IMR-90 (cell line): Measurements from ENCODE around the gene TCL1A. TPM values are rescaled to one million over a fixed set of nuclear protein-coding genes. Genes with fewer than 3 reads are reported as not detected.

Source experiments
- ATAC-seq: fragments of 200-7000 bp; cut with Tn5 transposase; 2 replicates; pipeline ENCODE4 v1.9.1; 2020; ENCODE audit warnings: low read depth, mild to moderate bottlenecking, moderate library complexity
- BruUV-seq: library from RNA; stranded (reverse); fragments of 400-500 nt; replicated peaks from 2 replicates; lab custom pipeline; 2021; lab: Mats Ljungman, UMichigan
- CTCF ChIA-PET: fragments of 300-600 bp; formaldehyde crosslinking; extraction: SDS; loops from one replicate; lab custom pipeline; 2021; ENCODE audit warnings: antibody characterized with exemption; lab: Yijun Ruan, JAX
- POLR2A ChIA-PET: fragments of 300-600 bp; sonication (Branson Sonifier 250); formaldehyde crosslinking; loops from one replicate; lab custom pipeline; 2022; ENCODE audit warnings: antibody characterized with exemption; ENCODE audit not compliant: unreplicated experiment; lab: Charles Lee
- DNase-seq: peaks from one replicate; pipeline ENCODE4 v3.0.0; 2013
- H2AFZ ChIP-seq: replicated peaks from 2 replicates; pipeline ENCODE3; 2013; ENCODE audit warnings: low read length, mild to moderate bottlenecking; ENCODE audit not compliant: poor library complexity
- H2AK5ac ChIP-seq: 2 replicates; pipeline ENCODE4 v1.6.1; 2013; ENCODE audit warnings: low read depth, low read length, inconsistent platforms
- H2AK9ac ChIP-seq: replicated peaks from 2 replicates; pipeline ENCODE3; 2013; ENCODE audit warnings: mild to moderate bottlenecking, low read depth, low read length, moderate library complexity; ENCODE audit not compliant: poor library complexity
- H2BK120ac ChIP-seq: 2 replicates; pipeline ENCODE4 v1.6.1; 2013; ENCODE audit warnings: low read depth, low read length, inconsistent platforms
- H2BK15ac ChIP-seq: 3 replicates; pipeline ENCODE4 v1.6.1; 2013; ENCODE audit warnings: low read depth, low read length, inconsistent platforms
- H2BK20ac ChIP-seq: 2 replicates; pipeline ENCODE4 v1.6.1; 2013; ENCODE audit warnings: low read depth, mild to moderate bottlenecking, inconsistent platforms, low read length, moderate library complexity
- H2BK5ac ChIP-seq: 2 replicates; pipeline ENCODE4 v1.6.1; 2013; ENCODE audit warnings: mild to moderate bottlenecking, low read depth, low read length, inconsistent platforms; ENCODE audit not compliant: poor library complexity, severe bottlenecking
- H3K14ac ChIP-seq: replicated peaks from 2 replicates; pipeline ENCODE4 v1.6.1; 2013; ENCODE audit warnings: low read depth, low read length, inconsistent platforms
- H3K18ac ChIP-seq: 2 replicates; pipeline ENCODE4 v1.6.1; 2013; ENCODE audit warnings: low read depth, low read length, control low read depth
- H3K23ac ChIP-seq: 2 replicates; pipeline ENCODE4 v1.6.1; 2013; ENCODE audit warnings: low read depth, low read length, inconsistent platforms
- H3K27ac ChIP-seq: 2 replicates; pipeline ENCODE4 v1.5.1; 2013; ENCODE audit warnings: mild to moderate bottlenecking, control low read depth, low read length; ENCODE audit not compliant: insufficient read depth
- H3K27me3 ChIP-seq: 2 replicates; pipeline ENCODE4 v1.6.1; 2013; ENCODE audit warnings: low read length; ENCODE audit not compliant: control insufficient read depth, insufficient read depth
- H3K36me3 ChIP-seq: 2 replicates; pipeline ENCODE4 v1.6.1; 2013; ENCODE audit warnings: low read length, mixed read lengths; ENCODE audit not compliant: control insufficient read depth, insufficient read depth
- H3K4ac ChIP-seq: 2 replicates; pipeline ENCODE4 v1.6.1; 2013; ENCODE audit warnings: low read depth, low read length, inconsistent platforms
- H3K4me1 ChIP-seq: 2 replicates; pipeline ENCODE4 v1.6.1; 2013; ENCODE audit warnings: low read length, mixed read lengths; ENCODE audit not compliant: control insufficient read depth, insufficient read depth
- H3K4me2 ChIP-seq: 2 replicates; pipeline ENCODE4 v1.6.1; 2013; ENCODE audit warnings: low read depth, mild to moderate bottlenecking, control low read depth, low read length, moderate library complexity
- H3K4me3 ChIP-seq: 2 replicates; pipeline ENCODE4 v1.5.1; 2013; ENCODE audit warnings: low read depth, mild to moderate bottlenecking, control low read depth, low read length, moderate library complexity; ENCODE audit not compliant: insufficient read depth
- H3K56ac ChIP-seq: 2 replicates; pipeline ENCODE4 v1.6.1; 2013; ENCODE audit warnings: low read length, inconsistent platforms; ENCODE audit not compliant: insufficient read depth; ENCODE audit errors: extremely low read depth
- H3K79me1 ChIP-seq, 2 experiments: 2 replicates each; pipeline ENCODE4 v1.6.1; 2013; ENCODE audit warnings: low read length in 2 of 2, inconsistent platforms in 1 of 2, low read depth in 1 of 2
- H3K9ac ChIP-seq: 2 replicates; pipeline ENCODE4 v1.6.1; 2013; ENCODE audit warnings: low read depth, low read length, control low read depth
- H3K9me1 ChIP-seq: 2 replicates; pipeline ENCODE4 v1.6.1; 2013; ENCODE audit warnings: low read length, inconsistent platforms; ENCODE audit not compliant: insufficient read depth
- H3K9me3 ChIP-seq: 2 replicates; pipeline ENCODE4 v1.6.1; 2013; ENCODE audit warnings: low read length; ENCODE audit not compliant: control insufficient read depth, insufficient read depth
- H4K20me1 ChIP-seq: 2 replicates; pipeline ENCODE4 v1.6.1; 2013; ENCODE audit warnings: low read length, inconsistent platforms; ENCODE audit not compliant: insufficient read depth
- H4K5ac ChIP-seq: 2 replicates; pipeline ENCODE4 v1.6.1; 2013; ENCODE audit warnings: mild to moderate bottlenecking, low read depth, low read length, control low read depth
- H4K8ac ChIP-seq, 2 experiments: 2 replicates each; pipeline ENCODE4 v1.6.1; 2013; ENCODE audit warnings: low read depth in 2 of 2, low read length in 2 of 2, control low read depth in 1 of 2, inconsistent platforms in 1 of 2
- H4K91ac ChIP-seq: 2 replicates; pipeline ENCODE4 v1.6.1; 2013; ENCODE audit warnings: low read depth, low read length, inconsistent platforms; ENCODE audit not compliant: insufficient read depth
- BHLHE40 ChIP-seq: fragments of 150-350 bp; IDR thresholded peaks from 2 replicates; pipeline ENCODE4 v1.6.1; 2016; ENCODE audit warnings: mild to moderate bottlenecking, low read depth, low read length
- FOS ChIP-seq: fragments of 150-350 bp; IDR thresholded peaks from 2 replicates; pipeline ENCODE4 v1.6.1; 2016; ENCODE audit warnings: low read depth, low read length
- MAFK ChIP-seq: IDR thresholded peaks from 2 replicates; pipeline ENCODE4 v1.6.1; 2012; ENCODE audit warnings: low read depth, low read length, improper control_type of control experiment
- MAZ ChIP-seq: IDR thresholded peaks from 2 replicates; pipeline ENCODE4 v1.6.1; 2012; ENCODE audit warnings: low read depth, mild to moderate bottlenecking, low read length, improper control_type of control experiment, moderate library complexity, borderline replicate concordance
- MXI1 ChIP-seq: IDR thresholded peaks from 2 replicates; pipeline ENCODE4 v1.6.1; 2012; ENCODE audit warnings: low read depth, mild to moderate bottlenecking, low read length, moderate library complexity, borderline replicate concordance
- NFE2L2 ChIP-seq: fragments of 150-350 bp; IDR thresholded peaks from 2 replicates; pipeline ENCODE4 v1.6.1; 2016; ENCODE audit warnings: low read depth, mild to moderate bottlenecking, low read length
- POLR2A ChIP-seq: IDR thresholded peaks from 2 replicates; pipeline ENCODE4 v1.6.1; 2012; ENCODE audit warnings: mild to moderate bottlenecking, low read depth, low read length
- RAD21 ChIP-seq: IDR thresholded peaks from 2 replicates; pipeline ENCODE4 v1.6.1; 2012; ENCODE audit warnings: low read length, improper control_type of control experiment
- RCOR1 ChIP-seq: IDR thresholded peaks from 2 replicates; pipeline ENCODE4 v1.6.1; 2012; ENCODE audit warnings: mild to moderate bottlenecking, low read length, improper control_type of control experiment; ENCODE audit not compliant: insufficient replicate concordance
- RFX5 ChIP-seq: IDR thresholded peaks from 2 replicates; pipeline ENCODE4 v1.8.0; 2012; ENCODE audit warnings: low read depth, mild to moderate bottlenecking, low read length, moderate library complexity
- SMC3 ChIP-seq: fragments of 150-350 bp; IDR thresholded peaks from 2 replicates; pipeline ENCODE4 v1.6.1; 2016; ENCODE audit warnings: low read depth, mild to moderate bottlenecking, antibody characterized with exemption, low read length, moderate library complexity
- WGBS, 2 experiments: methylation state at CpG; one replicate each; pipeline versions ENCODE4 v1.1.5 to v1.1.7; 2013; ENCODE audit warnings: missing lambda C conversion rate in 2 of 2; ENCODE audit not compliant: insufficient read length in 1 of 2; ENCODE audit errors: extremely low coverage in 2 of 2; 5-methylcytosine and 5-hydroxymethylcytosine counted together
- dilution Hi-C: fragments of 300-500 bp; cut with HindIII; formaldehyde crosslinking; loops from one replicate; pipeline ENCODE4 v1.14.3; 2018; ENCODE audit warnings: low sequenced_read_pairs; ENCODE audit not compliant: unreplicated experiment
- in situ Hi-C: fragments of 300-500 bp; cut with MboI; formaldehyde crosslinking; loops from 3 replicates; pipeline ENCODE4 v1.14.3; 2019; ENCODE audit warnings: low sequenced_read_pairs, inconsistent platforms, mixed read lengths
- intact Hi-C: fragments of 100-400 bp; cut with micrococcal nuclease; formaldehyde crosslinking; loops from 2 replicates; pipeline ENCODE4 v1.10.0; 2022
- polyA plus RNA-seq, 3 experiments: library from polyadenylated mRNA; depleted of rRNA; stranded (reverse); fragments of >200 nt; gene quantifications; 2 replicates each; pipeline ENCODE4 v1.2.3, GENCODE V29; 2012; ENCODE audit warnings: low replicate concordance in 1 of 3
- total RNA-seq: library from RNA; depleted of rRNA; stranded (reverse); fragments of >200 nt; gene quantifications from 2 replicates; pipeline ENCODE4 v1.2.3, GENCODE V29; 2012
- TF ChIP-seq, protein P1 (sequence below): fragments of 150-350 bp; IDR thresholded peaks from 2 replicates; pipeline ENCODE4 v1.6.1; 2016; ENCODE audit warnings: low read depth, mild to moderate bottlenecking, low read length, moderate library complexity, borderline replicate concordance
- TF ChIP-seq, protein P2 (sequence below): fragments of 150-350 bp; IDR thresholded peaks from 2 replicates; pipeline ENCODE4 v1.6.1; 2017; ENCODE audit warnings: mild to moderate bottlenecking, antibody characterized with exemption, low read length, low read depth
- TF ChIP-seq, protein P3 (sequence below): conservative IDR thresholded peaks from 2 replicates; pipeline ENCODE4 v1.5.1; 2012; ENCODE audit warnings: mild to moderate bottlenecking, low read depth, low read length, improper control_type of control experiment

The TCL1A gene
- total and polyA plus RNA-seq, 2 of the 4 experiments (the other 2 are of a cell fraction) = not detected

DNA sequence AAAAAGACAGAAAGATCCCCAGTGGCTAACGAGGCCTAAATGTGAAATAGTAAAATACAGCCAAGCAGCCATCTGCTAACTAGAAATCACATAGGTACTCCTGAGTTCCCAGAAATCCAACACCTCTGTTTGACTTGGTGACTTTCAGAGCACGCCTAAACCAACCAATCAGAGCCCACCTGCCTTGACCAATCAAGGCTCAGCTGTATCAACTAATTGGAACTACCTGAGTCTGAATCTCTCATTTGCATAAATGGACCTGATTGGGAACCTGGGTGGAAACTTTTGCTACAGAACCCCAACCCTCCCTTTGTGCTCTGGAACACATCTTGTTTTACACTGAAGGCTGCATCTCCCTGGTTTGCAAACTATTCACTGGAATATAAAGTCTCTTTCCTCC is 32.8 kb downstream of the TCL1A start:
- H2AFZ ChIP-seq = no peak overlapping the region
- dilution Hi-C loops = no loop called here
- H4K5ac ChIP-seq = no peak overlapping the region
- no peaks in the 10 kb centered on the region for H4K20me1 ChIP-seq
- no peaks in the 10 kb centered on the region for H3K9me1 ChIP-seq
- CTCF ChIA-PET = interaction anchor here (1.4 kb wide), 1 partner anchor 16 kb away, joined by 3 read pairs; no protein-coding TSS in a partner anchor
- intact Hi-C loops = no loop called here
- DNase-seq (no peak), ATAC-seq (no peak)
- no peak overlapping the region for H3K9ac ChIP-seq
- no peak overlapping the region for H2AK9ac ChIP-seq
- no TSS peak for BruUV-seq
- no peak overlapping the region for H2BK120ac ChIP-seq
- H4K91ac ChIP-seq = no peak overlapping the region
- no peak overlapping the region for H3K4ac ChIP-seq
- no CpG with 5 or more reads among the region's 2 CpGs for WGBS, 2 experiments
- no peaks in the 10 kb centered on the region for H3K79me1 ChIP-seq
- H3K27ac ChIP-seq = no peak overlapping the region
- in situ Hi-C loops = no loop called here
- no peak overlapping the region for H2BK15ac ChIP-seq
- no peak overlapping the region for H3K4me2 ChIP-seq
- H2AK5ac ChIP-seq = no peak overlapping the region
- POLR2A ChIA-PET = no interaction called here
- no peaks in the 10 kb centered on the region for H3K27me3 ChIP-seq
- no peaks in the 10 kb centered on the region for H3K4me1 ChIP-seq
- H3K56ac ChIP-seq = no peak overlapping the region
- no peak overlapping the region for H4K8ac ChIP-seq
- no peak overlapping the region for H3K14ac ChIP-seq
- no peak for TF ChIP-seq RAD21
- no peak for TF ChIP-seq FOS
- TF ChIP-seq NFE2L2 = no peak
- TF ChIP-seq BHLHE40 = no peak
- TF ChIP-seq RFX5 = no peak
- no peak for TF ChIP-seq POLR2A
- TF ChIP-seq, protein P1, sequence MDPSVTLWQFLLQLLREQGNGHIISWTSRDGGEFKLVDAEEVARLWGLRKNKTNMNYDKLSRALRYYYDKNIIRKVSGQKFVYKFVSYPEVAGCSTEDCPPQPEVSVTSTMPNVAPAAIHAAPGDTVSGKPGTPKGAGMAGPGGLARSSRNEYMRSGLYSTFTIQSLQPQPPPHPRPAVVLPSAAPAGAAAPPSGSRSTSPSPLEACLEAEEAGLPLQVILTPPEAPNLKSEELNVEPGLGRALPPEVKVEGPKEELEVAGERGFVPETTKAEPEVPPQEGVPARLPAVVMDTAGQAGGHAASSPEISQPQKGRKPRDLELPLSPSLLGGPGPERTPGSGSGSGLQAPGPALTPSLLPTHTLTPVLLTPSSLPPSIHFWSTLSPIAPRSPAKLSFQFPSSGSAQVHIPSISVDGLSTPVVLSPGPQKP = no peak
- TF ChIP-seq, protein P2, sequence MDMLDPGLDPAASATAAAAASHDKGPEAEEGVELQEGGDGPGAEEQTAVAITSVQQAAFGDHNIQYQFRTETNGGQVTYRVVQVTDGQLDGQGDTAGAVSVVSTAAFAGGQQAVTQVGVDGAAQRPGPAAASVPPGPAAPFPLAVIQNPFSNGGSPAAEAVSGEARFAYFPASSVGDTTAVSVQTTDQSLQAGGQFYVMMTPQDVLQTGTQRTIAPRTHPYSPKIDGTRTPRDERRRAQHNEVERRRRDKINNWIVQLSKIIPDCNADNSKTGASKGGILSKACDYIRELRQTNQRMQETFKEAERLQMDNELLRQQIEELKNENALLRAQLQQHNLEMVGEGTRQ = no peak
- TF ChIP-seq MAZ = no peak
- TF ChIP-seq, protein P3, sequence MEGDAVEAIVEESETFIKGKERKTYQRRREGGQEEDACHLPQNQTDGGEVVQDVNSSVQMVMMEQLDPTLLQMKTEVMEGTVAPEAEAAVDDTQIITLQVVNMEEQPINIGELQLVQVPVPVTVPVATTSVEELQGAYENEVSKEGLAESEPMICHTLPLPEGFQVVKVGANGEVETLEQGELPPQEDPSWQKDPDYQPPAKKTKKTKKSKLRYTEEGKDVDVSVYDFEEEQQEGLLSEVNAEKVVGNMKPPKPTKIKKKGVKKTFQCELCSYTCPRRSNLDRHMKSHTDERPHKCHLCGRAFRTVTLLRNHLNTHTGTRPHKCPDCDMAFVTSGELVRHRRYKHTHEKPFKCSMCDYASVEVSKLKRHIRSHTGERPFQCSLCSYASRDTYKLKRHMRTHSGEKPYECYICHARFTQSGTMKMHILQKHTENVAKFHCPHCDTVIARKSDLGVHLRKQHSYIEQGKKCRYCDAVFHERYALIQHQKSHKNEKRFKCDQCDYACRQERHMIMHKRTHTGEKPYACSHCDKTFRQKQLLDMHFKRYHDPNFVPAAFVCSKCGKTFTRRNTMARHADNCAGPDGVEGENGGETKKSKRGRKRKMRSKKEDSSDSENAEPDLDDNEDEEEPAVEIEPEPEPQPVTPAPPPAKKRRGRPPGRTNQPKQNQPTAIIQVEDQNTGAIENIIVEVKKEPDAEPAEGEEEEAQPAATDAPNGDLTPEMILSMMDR = no peak
- TF ChIP-seq SMC3 = no peak
- TF ChIP-seq MXI1 = no peak
- TF ChIP-seq MAFK = no peak
- no peak for TF ChIP-seq RCOR1
- no peak overlapping the region for H3K23ac ChIP-seq
- peaks cover 2% of the 10 kb centered on the region; the same call in 1 of the 2 replicates for H3K9me3 ChIP-seq
- H3K4me3 ChIP-seq = no peak overlapping the region
- H3K18ac ChIP-seq = no peak overlapping the region
- no peak overlapping the region for H2BK5ac ChIP-seq
- H2BK20ac ChIP-seq = no peak overlapping the region
- no peaks in the 10 kb centered on the region for H3K36me3 ChIP-seq
